H1 (cell line): ENCODE data around the gene FNDC3A. TPM values are rescaled to one million over a fixed set of nuclear protein-coding genes. Genes with fewer than 3 reads are reported as not detected.

ENCODE experiments used
- CTCF ChIA-PET: fragments of 300-600 bp; sonication (Branson Sonifier 250); formaldehyde crosslinking; loops from one replicate; lab custom pipeline; 2021; ENCODE audit not compliant: partially characterized antibody; lab: Charles Lee
- POLR2A ChIA-PET: fragments of 300-600 bp; sonication (Branson Sonifier 250); formaldehyde crosslinking; loops from one replicate; lab custom pipeline; 2021; ENCODE audit warnings: inconsistent platforms; ENCODE audit not compliant: partially characterized antibody; lab: Charles Lee
- DNase-seq, 2 experiments: peaks; one replicate each; pipeline versions ENCODE4 v3.0.0 to v3.0.0-alpha.2; 2010 to 2022; ENCODE audit warnings: low spot score in 2 of 2, low read depth in 1 of 2, mixed read lengths in 1 of 2
- FAIRE-seq: peaks from 2 replicates; lab custom pipeline; 2011; peaks lifted over from hg19 to GRCh38; lab: Jason Lieb, UNC
- H2AFZ ChIP-seq: 2 replicates; pipeline ENCODE4 v1.8.1; 2012; ENCODE audit warnings: low read length, inconsistent platforms
- H2AK5ac ChIP-seq: 2 replicates; pipeline ENCODE4 v1.6.1; 2013; ENCODE audit warnings: low read depth, low read length
- H2BK120ac ChIP-seq: replicated peaks from 2 replicates; pipeline ENCODE3; 2013; ENCODE audit warnings: low read depth, low read length, inconsistent platforms
- H2BK12ac ChIP-seq: 2 replicates; pipeline ENCODE4 v1.6.1; 2013; ENCODE audit warnings: low read depth, low read length
- H2BK15ac ChIP-seq: 2 replicates; pipeline ENCODE4 v1.6.1; 2013; ENCODE audit warnings: low read length
- H2BK20ac ChIP-seq: 2 replicates; pipeline ENCODE4 v1.6.1; 2013; ENCODE audit warnings: low read length
- H2BK5ac ChIP-seq: 2 replicates; pipeline ENCODE4 v1.6.1; 2013; ENCODE audit warnings: low read depth, low read length
- H3K14ac ChIP-seq: 2 replicates; pipeline ENCODE4 v1.6.1; 2013; ENCODE audit warnings: inconsistent platforms; ENCODE audit not compliant: insufficient read length
- H3K18ac ChIP-seq: 2 replicates; pipeline ENCODE4 v1.6.1; 2013; ENCODE audit warnings: low read length; ENCODE audit errors: extremely low read depth
- H3K23ac ChIP-seq: 2 replicates; pipeline ENCODE4 v1.6.1; 2013; ENCODE audit warnings: inconsistent platforms; ENCODE audit not compliant: insufficient read length
- H3K23me2 ChIP-seq: 2 replicates; pipeline ENCODE4 v1.6.1; 2013; ENCODE audit warnings: low read depth, low read length
- H3K27ac ChIP-seq: 2 replicates; pipeline ENCODE4 v1.6.1; 2011; ENCODE audit warnings: low read depth, low read length, inconsistent platforms
- H3K27me3 ChIP-seq, 4 experiments: replicated peaks in 1 of 4; 1 replicate in 1 of 4; 2 replicates in 3 of 4; pipeline versions ENCODE4 v1.6.1 to v1.8.1; 2011 to 2013; ENCODE audit warnings: low read length in 3 of 4, mild to moderate bottlenecking in 3 of 4, inconsistent platforms in 2 of 4, mixed read lengths in 2 of 4, moderate library complexity in 1 of 4; ENCODE audit not compliant: control insufficient read depth in 3 of 4, insufficient read depth in 3 of 4; ENCODE audit errors: extremely low read depth in 1 of 4
- H3K36me3 ChIP-seq, 4 experiments: 2 replicates each; pipeline versions ENCODE4 v1.6.1 to v1.8.1; 2011 to 2013; ENCODE audit warnings: mild to moderate bottlenecking in 4 of 4, low read length in 3 of 4, moderate library complexity in 2 of 4, control low read depth in 1 of 4, inconsistent platforms in 1 of 4; ENCODE audit not compliant: insufficient read depth in 4 of 4, control insufficient read depth in 2 of 4
- H3K4ac ChIP-seq: replicated peaks from 2 replicates; pipeline ENCODE3; 2013; ENCODE audit warnings: low read length, low read depth, mixed read lengths, inconsistent platforms; ENCODE audit not compliant: insufficient read length
- H3K4me1 ChIP-seq, 4 experiments: replicated peaks in 1 of 4; 1 replicate in 1 of 4; 2 replicates in 3 of 4; pipeline versions ENCODE4 v1.6.1 to v1.8.1; 2011 to 2013; ENCODE audit warnings: low read length in 3 of 4, inconsistent platforms in 2 of 4, mixed read lengths in 1 of 4; ENCODE audit not compliant: insufficient read depth in 4 of 4, control insufficient read depth in 3 of 4
- H3K4me2 ChIP-seq, 2 experiments: 2 replicates each; pipeline versions ENCODE4 v1.6.1 to v1.8.1; 2011 to 2013; ENCODE audit warnings: low read depth in 2 of 2, low read length in 2 of 2, control low read depth in 1 of 2, inconsistent platforms in 1 of 2, mild to moderate bottlenecking in 1 of 2; ENCODE audit not compliant: insufficient read depth in 1 of 2
- H3K4me3 ChIP-seq, 4 experiments: fragments of 200-600, 300-600 bp in 1 of 4; sonication (generic), shearing (Covaris generic), sonication (Bioruptor Twin) in 1 of 4; 2 replicates each; pipeline versions ENCODE4 v1.5.1 to v1.8.1; 2011 to 2016; ENCODE audit warnings: low read length in 4 of 4, low read depth in 3 of 4, control low read depth in 2 of 4, inconsistent platforms in 2 of 4, mild to moderate bottlenecking in 2 of 4, mixed read lengths in 1 of 4, moderate library complexity in 1 of 4; ENCODE audit not compliant: insufficient read depth in 2 of 4; ENCODE audit errors: extremely low read depth in 1 of 4
- H3K56ac ChIP-seq: replicated peaks from 2 replicates; pipeline ENCODE3; 2013; ENCODE audit warnings: low read depth, mild to moderate bottlenecking, mixed read lengths, low read length, inconsistent platforms; ENCODE audit not compliant: insufficient read length
- H3K79me1 ChIP-seq: 2 replicates; pipeline ENCODE4 v1.6.1; 2013; ENCODE audit warnings: low read depth, low read length, control low read depth
- H3K79me2 ChIP-seq, 2 experiments: 2 replicates each; pipeline versions ENCODE4 v1.6.1 to v1.8.1; 2012 to 2013; ENCODE audit warnings: low read length in 2 of 2, mild to moderate bottlenecking in 2 of 2, inconsistent platforms in 1 of 2; ENCODE audit not compliant: insufficient read depth in 2 of 2, control insufficient read depth in 1 of 2
- H3K9ac ChIP-seq, 4 experiments: replicated peaks in 1 of 4; 1 replicate in 1 of 4; 2 replicates in 3 of 4; pipeline versions ENCODE4 v1.6.1 to v1.8.1; 2011 to 2013; ENCODE audit warnings: low read depth in 3 of 4, low read length in 3 of 4, control low read depth in 2 of 4, mild to moderate bottlenecking in 2 of 4, moderate library complexity in 2 of 4, inconsistent platforms in 1 of 4; ENCODE audit errors: extremely low read depth in 1 of 4
- H3K9me3 ChIP-seq, 2 experiments: 2 replicates each; pipeline versions ENCODE4 v1.6.1 to v1.8.1; 2012 to 2013; ENCODE audit warnings: mild to moderate bottlenecking in 2 of 2, moderate library complexity in 2 of 2, control low read depth in 1 of 2, inconsistent platforms in 1 of 2, low read depth in 1 of 2, low read length in 1 of 2, mixed read lengths in 1 of 2; ENCODE audit not compliant: insufficient read depth in 2 of 2
- H4K20me1 ChIP-seq, 2 experiments: replicated peaks in 1 of 2; 2 replicates each; pipeline versions ENCODE3 to v1.8.1; 2011 to 2013; ENCODE audit warnings: inconsistent platforms in 2 of 2, low read length in 2 of 2, mild to moderate bottlenecking in 1 of 2; ENCODE audit not compliant: insufficient read depth in 2 of 2, control insufficient read depth in 1 of 2
- H4K5ac ChIP-seq: 2 replicates; pipeline ENCODE4 v1.6.1; 2013; ENCODE audit warnings: low read length, low read depth, mixed read lengths, inconsistent platforms; ENCODE audit not compliant: insufficient read length
- H4K8ac ChIP-seq: 2 replicates; pipeline ENCODE4 v1.8.0; 2013; ENCODE audit warnings: mild to moderate bottlenecking, moderate library complexity, low read length, inconsistent platforms; ENCODE audit not compliant: insufficient read depth; ENCODE audit errors: extremely low read depth
- H4K91ac ChIP-seq: replicated peaks from 2 replicates; pipeline ENCODE3; 2013; ENCODE audit warnings: low read length, mixed read lengths, inconsistent platforms; ENCODE audit not compliant: insufficient read length
- CHD2 ChIP-seq: IDR thresholded peaks from 2 replicates; pipeline ENCODE4 v1.6.1; 2012; ENCODE audit warnings: low read length, improper control_type of control experiment
- JUND ChIP-seq: IDR thresholded peaks from 2 replicates; pipeline ENCODE4 v1.6.1; 2011; ENCODE audit warnings: mild to moderate bottlenecking, improper control_type of control experiment, low read length
- TAF1 ChIP-seq: IDR thresholded peaks from 2 replicates; pipeline ENCODE4 v1.6.1; 2011; ENCODE audit warnings: mild to moderate bottlenecking, low read depth, low read length
- TEAD4 ChIP-seq: IDR thresholded peaks from 2 replicates; pipeline ENCODE4 v1.6.1; 2012; ENCODE audit warnings: low read depth, low read length, inconsistent platforms, mixed read lengths
- WGBS, 2 experiments: shearing (Covaris generic) in 1 of 2; methylation state at CpG; one replicate each; pipeline versions ENCODE4 v1.1.6 to v1.1.7; 2013 to 2015; ENCODE audit warnings: low lambda C conversion rate in 2 of 2, mixed read lengths in 2 of 2, inconsistent platforms in 1 of 2, low coverage in 1 of 2, missing lambda C conversion rate in 1 of 2; ENCODE audit not compliant: insufficient replicate concordance in 2 of 2, insufficient coverage in 1 of 2, insufficient read length in 1 of 2; ENCODE audit errors: extremely low coverage in 1 of 2, missing lambda C conversion rate in 1 of 2; 5-methylcytosine and 5-hydroxymethylcytosine counted together
- polyA plus RNA-seq, 7 experiments: library from polyadenylated mRNA; depleted of rRNA in 3 of 7; stranded (reverse) in 5 of 7; unstranded in 2 of 7; fragments of >200 nt in 5 of 7; fragments of 200-250 nt in 2 of 7; gene quantifications; 1 replicate in 5 of 7; 2 replicates in 1 of 7; 4 replicates in 1 of 7; pipeline versions ENCODE4 v1.2.1 to v1.2.3, GENCODE V29; 2011 to 2013; ENCODE audit warnings: missing spikeins in 2 of 7, mixed read lengths in 2 of 7
- total RNA-seq: library from RNA; stranded (reverse); fragmentation: NEBNext Ultra II Directional; extraction: Animal tissue kit (Norgen Biotek cat#: 25700); gene quantifications from 2 replicates; pipeline ENCODE4 v1.2.1, GENCODE V29; 2021

FNDC3A gene
- total and polyA plus RNA-seq, 2 of the 8 experiments (the other 6 are each of a cell fraction or from before 2014, with no cell fraction given), result 14.6 to 26.0 TPM

DNA sequence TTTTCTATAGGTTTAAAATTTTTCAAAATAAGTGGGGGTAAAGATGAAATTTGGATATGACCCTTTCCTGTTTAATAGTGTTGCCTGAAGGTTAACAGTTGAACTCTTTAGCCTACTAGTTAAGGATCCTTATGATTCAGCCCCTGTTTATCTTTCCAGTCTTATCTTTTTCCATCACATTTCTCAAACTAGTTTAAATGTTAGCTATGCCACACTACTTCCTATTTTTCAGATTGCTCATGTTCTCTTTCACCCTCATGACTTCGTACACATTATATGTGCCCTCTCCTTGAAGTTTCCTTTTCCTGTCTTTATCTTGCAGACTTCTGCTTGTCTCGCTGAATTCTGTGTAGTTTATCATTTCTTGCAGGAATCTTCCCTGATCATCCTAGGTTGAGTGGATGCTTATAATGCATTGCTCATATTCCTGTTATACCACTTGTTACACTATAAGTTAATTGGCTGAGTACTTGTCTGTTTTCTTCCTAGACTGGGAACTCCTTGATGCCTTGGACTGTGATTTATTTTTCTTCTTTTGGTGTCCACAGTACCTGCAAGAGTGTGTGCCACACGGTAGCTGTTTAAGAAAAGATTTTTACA is 86.7 kb downstream of the FNDC3A start:
- no peak overlapping the region for H2AK5ac ChIP-seq
- no peaks in the 10 kb centered on the region for H3K27me3 ChIP-seq
- no peak overlapping the region for H3K4me2 ChIP-seq
- no peak overlapping the region for H4K8ac ChIP-seq
- H3K4me3 ChIP-seq, result no peak overlapping the region
- FAIRE-seq (no peak), DNase-seq (no peak)
- H3K27ac ChIP-seq, result no peak overlapping the region
- H3K23me2 ChIP-seq, result no peaks in the 10 kb centered on the region
- no peaks in the 10 kb centered on the region for H3K36me3 ChIP-seq
- no peak overlapping the region for H2AFZ ChIP-seq
- no peak overlapping the region for H3K56ac ChIP-seq
- H2BK5ac ChIP-seq, result no peak overlapping the region
- CTCF ChIA-PET, result interaction anchor here (0.6 kb wide), 1 partner anchor 8 kb away, joined by 4 read pairs; no protein-coding TSS in a partner anchor
- H4K91ac ChIP-seq, result no peak overlapping the region
- H2BK120ac ChIP-seq, result no peak overlapping the region
- no peak overlapping the region for H3K23ac ChIP-seq
- WGBS, 2 experiments, result 86% methylated on average over 3 of the region's 3 CpGs; no CpG with 5 or more reads in 1 of the 2 experiments
- no peak overlapping the region for H3K4ac ChIP-seq
- no peaks in the 10 kb centered on the region for H3K9me3 ChIP-seq
- no peaks in the 10 kb centered on the region for H3K79me2 ChIP-seq
- no peaks in the 10 kb centered on the region for H3K79me1 ChIP-seq
- H2BK20ac ChIP-seq, result no peak overlapping the region
- no peak overlapping the region for H3K14ac ChIP-seq
- no peak overlapping the region for H4K5ac ChIP-seq
- H4K20me1 ChIP-seq, result no peaks in the 10 kb centered on the region
- H2BK12ac ChIP-seq, result no peak overlapping the region
- H3K4me1 ChIP-seq, result no peaks in the 10 kb centered on the region
- H3K18ac ChIP-seq, result no peak overlapping the region
- H2BK15ac ChIP-seq, result no peak overlapping the region
- no peak for TF ChIP-seq CHD2
- TF ChIP-seq JUND, result no peak
- no peak for TF ChIP-seq TEAD4
- no peak for TF ChIP-seq TAF1
- POLR2A ChIA-PET, result interaction anchor here (1.3 kb wide), 1 partner anchor 9 kb away, joined by 3 read pairs; no protein-coding TSS in a partner anchor
- H3K9ac ChIP-seq, result no peak overlapping the region
